ENCODE measurements around the gene USP6NL. TPM values are rescaled to one million over a fixed set of nuclear protein-coding genes. Genes with fewer than 3 reads are reported as not detected.

Gene USP6NL
- total RNA-seq, 4 donors from 2014 or later = 19.6 to 29.4 (median 25.2) TPM

- WGBS, 2 donors = 90 to 98% methylated on average over 3 of the region's 3 CpGs
- intact Hi-C loops (cut with DNase I; ENCODE audit: low total_unique reads) = loop anchor here (10.0 kb wide), 1 partner anchor 242 kb away; no protein-coding TSS in a partner anchor
- no peak for DNase-seq (ENCODE audit: low spot score in 2 of 2)
- TF ChIP-seq CTCF (IDR thresholded peaks at IDR 0.05) (no peak), POLR2A (IDR thresholded peaks at IDR 0.05) (no peak)
- H3K4me3 ChIP-seq (ENCODE audit: low read depth, poor library complexity, severe bottlenecking) = no peak overlapping the region
Observed at GRCh38 chr10:11512596-11512995, 98.9 kb downstream of the USP6NL start.

GRCh38 chr10:11511321-11511720 is 100.1 kb downstream of the USP6NL start:
- DNase-seq (ENCODE audit: low spot score in 2 of 2) = no peak
- TF ChIP-seq POLR2A (IDR thresholded peaks at IDR 0.05) = no peak
- TF ChIP-seq CTCF (IDR thresholded peaks at IDR 0.05) = no peak
- H3K4me3 ChIP-seq (ENCODE audit: low read depth, poor library complexity, severe bottlenecking) = no peak overlapping the region
- intact Hi-C loops (cut with DNase I; ENCODE audit: low total_unique reads) = loop anchor here (10.0 kb wide), 1 partner anchor 243 kb away; no protein-coding TSS in a partner anchor

- intact Hi-C loops (cut with DNase I; ENCODE audit: low total_unique reads) = loop anchor here (10.0 kb wide), 1 partner anchor 244 kb away; no protein-coding TSS in a partner anchor
- DNase-seq (ENCODE audit: low spot score in 2 of 2) = no peak
- no peak overlapping the region for H3K4me3 ChIP-seq (ENCODE audit: low read depth, poor library complexity, severe bottlenecking)
- TF ChIP-seq POLR2A (IDR thresholded peaks at IDR 0.05) = no peak
- TF ChIP-seq CTCF (IDR thresholded peaks at IDR 0.05) = no peak
- 62 to 81% methylated on average over 3 of the region's 3 CpGs for WGBS, 2 donors
Observed at GRCh38 chr10:11510736-11511135, 100.7 kb downstream of the USP6NL start.

- no peak for DNase-seq (ENCODE audit: low spot score in 2 of 2)
- intact Hi-C loops (cut with DNase I; ENCODE audit: low total_unique reads) = loop anchor here (10.0 kb wide), 1 partner anchor 245 kb away; no protein-coding TSS in a partner anchor
- no peak overlapping the region for H3K4me3 ChIP-seq (ENCODE audit: low read depth, poor library complexity, severe bottlenecking)
- 94 to 96% methylated on average over 5 of the region's 5 CpGs for WGBS, 2 donors
- TF ChIP-seq CTCF (IDR thresholded peaks at IDR 0.05) (no peak), POLR2A (IDR thresholded peaks at IDR 0.05) (no peak)
Observed at GRCh38 chr10:11510281-11510680, 101.2 kb downstream of the USP6NL start.

GRCh38 chr10:11509036-11509435 is 102.4 kb downstream of the USP6NL start:
- 97 to 98% methylated on average over 5 of the region's 5 CpGs for WGBS, 2 donors
- DNase-seq (ENCODE audit: low spot score in 2 of 2) = no peak
- intact Hi-C loops (cut with DNase I; ENCODE audit: low total_unique reads) = no loop called here
- no peak overlapping the region for H3K4me3 ChIP-seq (ENCODE audit: low read depth, poor library complexity, severe bottlenecking)
- TF ChIP-seq CTCF (IDR thresholded peaks at IDR 0.05) (no peak), POLR2A (IDR thresholded peaks at IDR 0.05) (no peak)

GRCh38 chr10:11506247-11506789 is 105.1 kb downstream of the USP6NL start:
- H3K4me3 ChIP-seq (ENCODE audit: low read depth, poor library complexity, severe bottlenecking) = no peak overlapping the region
- DNase-seq (ENCODE audit: low spot score in 2 of 2) = no peak
- intact Hi-C loops (cut with DNase I; ENCODE audit: low total_unique reads) = no loop called here
- TF ChIP-seq POLR2A (IDR thresholded peaks at IDR 0.05) = no peak
- TF ChIP-seq CTCF (IDR thresholded peaks at IDR 0.05) = no peak
- 82 to 91% methylated on average over 3 of the region's 3 CpGs for WGBS, 2 donors

All from lower leg skin (tissue), 4 donors.